ENCODE data around the gene CINP. TPM values are rescaled to one million over a fixed set of nuclear protein-coding genes. Genes with fewer than 3 reads are reported as not detected.

CINP gene
- total and polyA plus RNA-seq, 2 of the 8 experiments (the other 6 are each of a cell fraction or from before 2014, with no cell fraction given), result 47.8 to 51.6 TPM

GRCh38 chr14:102333795-102334705, 28.6 kb downstream of the CINP start (continued):
- TF ChIP-seq PHF8 (conservative IDR thresholded peaks at IDR 0.05; ENCODE audit: low read depth, low read length) (no peak), RXRA (IDR thresholded peaks at IDR 0.05; ENCODE audit: insufficient read depth, low read depth, low read length) (no peak), SP4 (IDR thresholded peaks at IDR 0.05; ENCODE audit: low read length) (no peak)
